H1 (cell line): ENCODE measurements around the gene TM9SF2. TPM values are rescaled to one million over a fixed set of nuclear protein-coding genes. Genes with fewer than 3 reads are reported as not detected.

ENCODE experiments used
- CHD7 ChIP-seq: fragments of 300-600 bp; sonication (generic); IDR thresholded peaks from 2 replicates; pipeline ENCODE4 v1.7.1; 2012; ENCODE audit warnings: low read length, moderate library complexity, mild to moderate bottlenecking, inconsistent platforms; ENCODE audit not compliant: insufficient replicate concordance
- TAF1 ChIP-seq: IDR thresholded peaks from 2 replicates; pipeline ENCODE4 v1.6.1; 2011; ENCODE audit warnings: mild to moderate bottlenecking, low read depth, low read length
- polyA plus RNA-seq, 7 experiments: library from polyadenylated mRNA; depleted of rRNA in 3 of 7; stranded (reverse) in 5 of 7; unstranded in 2 of 7; fragments of >200 nt in 5 of 7; fragments of 200-250 nt in 2 of 7; gene quantifications; 1 replicate in 5 of 7; 2 replicates in 1 of 7; 4 replicates in 1 of 7; pipeline versions ENCODE4 v1.2.1 to v1.2.3, GENCODE V29; 2011 to 2013; ENCODE audit warnings: missing spikeins in 2 of 7, mixed read lengths in 2 of 7
- total RNA-seq: library from RNA; stranded (reverse); fragmentation: NEBNext Ultra II Directional; extraction: Animal tissue kit (Norgen Biotek cat#: 25700); gene quantifications from 2 replicates; pipeline ENCODE4 v1.2.1, GENCODE V29; 2021

The TM9SF2 gene
- total and polyA plus RNA-seq, 2 of the 8 experiments (the other 6 are each of a cell fraction or from before 2014, with no cell fraction given) = 68.0 to 101 TPM

- TF ChIP-seq CHD7 (no peak), TAF1 (no peak)
- TF ChIP-seq, all 59 proteins: peak for 0
Measured at GRCh38 chr13:99601535-99601934, 100.3 kb downstream of the TM9SF2 start (continued).
